ENCODE results near the gene ZNF543.

- TF ChIP-seq CTCF (conservative IDR thresholded peaks at IDR 0.05; ENCODE audit: low read depth, low read length) (no peak), EZH2 (IDR thresholded peaks at IDR 0.05; ENCODE audit: borderline replicate concordance, low read depth, low read length, poor library complexity, severe bottlenecking) (no peak)
These were observed 35.6 kb downstream of the ZNF543 start for GRCh38 chr19:57355916-57356315.

Measured in A673 (cell line).